HepG2 (cell line): Measurements from ENCODE around the gene ANKRD12. TPM values are rescaled to one million over a fixed set of nuclear protein-coding genes. Genes with fewer than 3 reads are reported as not detected.

Experiments
- ATF1 ChIP-seq: IDR thresholded peaks from 2 replicates; pipeline ENCODE4 v1.6.1; 2016; ENCODE audit warnings: mild to moderate bottlenecking, control low read depth
- CBX1 ChIP-seq: IDR thresholded peaks from one replicate; pipeline ENCODE4 v1.6.1; 2016; ENCODE audit warnings: antibody characterized with exemption, low read depth
- ETV5 ChIP-seq: IDR thresholded peaks from 2 replicates; pipeline ENCODE4 v1.6.1; 2018; ENCODE audit warnings: missing biosample characterization, missing genetic modification reagents, inconsistent platforms, borderline replicate concordance
- FOXA1 ChIP-seq, 2 experiments: fragments of 450-650 bp in 1 of 2; sonication (generic) in 1 of 2; formaldehyde crosslinking in 1 of 2; IDR thresholded peaks; 2 replicates each; pipeline versions ENCODE4 v1.4.0 to v1.6.1; 2016 to 2020; ENCODE audit warnings: missing genetic modification reagents in 1 of 2
- FOXA3 ChIP-seq: IDR thresholded peaks from 2 replicates; pipeline ENCODE4 v1.6.1; 2016; ENCODE audit warnings: missing genetic modification reagents, missing compliant biosample characterization
- FUBP1 ChIP-seq: sonication (generic); formaldehyde crosslinking; IDR thresholded peaks from 2 replicates; pipeline ENCODE4 v1.5.1; 2020; ENCODE audit warnings: missing genetic modification reagents, mild to moderate bottlenecking, borderline replicate concordance
- HDAC2 ChIP-seq: sonication (generic); formaldehyde crosslinking; IDR thresholded peaks from 2 replicates; pipeline ENCODE4 v1.4.0; 2020; ENCODE audit warnings: missing genetic modification reagents
- HNRNPLL ChIP-seq: fragments of 200-400 bp; formaldehyde crosslinking; IDR thresholded peaks from 2 replicates; pipeline ENCODE4 v1.6.1; 2017; ENCODE audit warnings: mild to moderate bottlenecking, low read depth, low read length; ENCODE audit not compliant: poor library complexity, severe bottlenecking
- HOMEZ ChIP-seq: IDR thresholded peaks from 2 replicates; pipeline ENCODE4 v1.6.1; 2016; ENCODE audit warnings: low read depth
- KLF12 ChIP-seq: sonication (generic); formaldehyde crosslinking; IDR thresholded peaks from 2 replicates; pipeline ENCODE4 v1.4.0; 2020; ENCODE audit warnings: missing genetic modification reagents, borderline replicate concordance
- MYNN ChIP-seq: sonication (generic); formaldehyde crosslinking; IDR thresholded peaks from 2 replicates; pipeline ENCODE4 v1.4.0; 2020; ENCODE audit warnings: mild to moderate bottlenecking, low read depth, missing genetic modification reagents
- POLR2AphosphoS5 ChIP-seq: IDR thresholded peaks from 2 replicates; pipeline ENCODE4 v1.6.1; 2012; ENCODE audit warnings: low read depth, low read length
- RBAK ChIP-seq: sonication (generic); formaldehyde crosslinking; IDR thresholded peaks from 2 replicates; pipeline ENCODE4 v1.5.1; 2020; ENCODE audit warnings: mild to moderate bottlenecking, missing genetic modification reagents
- RERE ChIP-seq: IDR thresholded peaks from 2 replicates; pipeline ENCODE4 v1.6.1; 2016; ENCODE audit warnings: low read depth, missing genetic modification reagents, missing compliant biosample characterization
- SIN3A ChIP-seq: IDR thresholded peaks from 2 replicates; pipeline ENCODE4 v1.6.1; 2011; ENCODE audit warnings: low read depth, mild to moderate bottlenecking, control low read depth, low read length, borderline replicate concordance
- SMAD3 ChIP-seq: sonication (generic); formaldehyde crosslinking; IDR thresholded peaks from 2 replicates; pipeline ENCODE4 v1.4.0; 2020; ENCODE audit warnings: missing genetic modification reagents
- ZBTB7B ChIP-seq: sonication (generic); formaldehyde crosslinking; IDR thresholded peaks from 2 replicates; pipeline ENCODE4 v1.4.0; 2020; ENCODE audit warnings: missing genetic modification reagents
- ZNF124 ChIP-seq: sonication (generic); formaldehyde crosslinking; IDR thresholded peaks from 2 replicates; pipeline ENCODE4 v1.4.0; 2020; ENCODE audit warnings: missing genetic modification reagents
- ZNF24 ChIP-seq: fragments of 450-650 bp; IDR thresholded peaks from 2 replicates; pipeline ENCODE4 v1.6.1; 2017; ENCODE audit warnings: antibody characterized with exemption, mild to moderate bottlenecking
- ZNF256 ChIP-seq: sonication (generic); formaldehyde crosslinking; conservative IDR thresholded peaks from 2 replicates; pipeline ENCODE4 v1.4.0; 2020; ENCODE audit warnings: missing genetic modification reagents
- ZNF264 ChIP-seq: sonication (generic); formaldehyde crosslinking; IDR thresholded peaks from 2 replicates; pipeline ENCODE4 v1.4.0; 2020; ENCODE audit warnings: missing genetic modification reagents
- ZZZ3 ChIP-seq: sonication (generic); formaldehyde crosslinking; IDR thresholded peaks from 2 replicates; pipeline ENCODE4 v1.4.0; 2020; ENCODE audit warnings: missing genetic modification reagents, mild to moderate bottlenecking, borderline replicate concordance
- polyA plus RNA-seq, 8 experiments: library from polyadenylated mRNA; depleted of rRNA in 3 of 8; stranded (reverse) in 7 of 8; unstranded in 1 of 8; fragments of >200 nt; fragmentation: Illumina TruSeq in 4 of 8; extraction: Trizol in 4 of 8; gene quantifications; 2 replicates each; pipeline versions ENCODE4 v1.2.1 to v1.2.3, GENCODE V29; 2011 to 2016; ENCODE audit warnings: low read depth in 4 of 8, missing spikeins in 1 of 8, mixed read lengths in 1 of 8; ENCODE audit not compliant: insufficient read depth in 1 of 8
- total RNA-seq, 5 experiments: library from RNA; depleted of rRNA; stranded (reverse); fragments of >200 nt; fragmentation: Illumina TruSeq; extraction: Trizol; gene quantifications; 2 replicates each; pipeline ENCODE4 v1.2.3, GENCODE V29; 2016; ENCODE audit warnings: low read depth in 1 of 5

Gene ANKRD12
- total and polyA plus RNA-seq, 2 of the 13 experiments (the other 11 are each of a cell fraction or from before 2014, with no cell fraction given): 6.0 to 23.2 TPM

GRCh38 chr18:9101730-9102507, 34.7 kb upstream of the ANKRD12 start (continued):
- TF ChIP-seq RERE: no peak
- TF ChIP-seq ZBTB7B (CRISPR knock-in tag): peak; percentile 65
- TF ChIP-seq FOXA1 (IDR thresholded peaks at IDR 0.05): no peak
- TF ChIP-seq FOXA1 (CRISPR knock-in tag; IDR thresholded peaks at IDR 0.05): 0 out of 2 replicates have a peak, but pooled peaks have one; percentile 19
- TF ChIP-seq ZNF256 (CRISPR knock-in tag): 0 out of 2 replicates have a peak, but pooled peaks have one; percentile 19
- TF ChIP-seq ZNF124 (CRISPR knock-in tag): peak; percentile 17; the same call in 1 of the 2 replicates
- peak; percentile 5; the same call in 1 of the 2 replicates for TF ChIP-seq HOMEZ
- TF ChIP-seq ETV5 (CRISPR knock-in tag): peak; percentile 37; the same call in 1 of the 2 replicates
- TF ChIP-seq HDAC2 (CRISPR knock-in tag): peak; percentile 0; the same call in 1 of the 2 replicates
- peak; percentile 73; the same call in 1 of the 2 replicates for TF ChIP-seq ZNF264
- TF ChIP-seq ATF1: peak; percentile 82
- TF ChIP-seq RBAK (CRISPR knock-in tag): no peak
- TF ChIP-seq POLR2AphosphoS5: peak; percentile 67
- no peak for TF ChIP-seq CBX1
- TF ChIP-seq ZZZ3 (CRISPR knock-in tag): no peak
- no peak for TF ChIP-seq MYNN (CRISPR knock-in tag)
- peak; percentile 59; the same call in 1 of the 2 replicates for TF ChIP-seq KLF12 (CRISPR knock-in tag)
- TF ChIP-seq HNRNPLL: no peak
- TF ChIP-seq ZNF24: no peak
- no peak for TF ChIP-seq SMAD3 (CRISPR knock-in tag)
- TF ChIP-seq FUBP1 (CRISPR knock-in tag): 0 out of 2 replicates have a peak, but pooled peaks have one; percentile 55
- peak; percentile 26; the same call in 1 of the 2 replicates for TF ChIP-seq FOXA3 (CRISPR knock-in tag)
- TF ChIP-seq SIN3A: peak; percentile 40; the same call in 1 of the 2 replicates
